Nephron progenitor cell (in vitro differentiated cells): ENCODE data around the gene USP50.
"Not testable (repeated sequence)": the region's sequence is repeated elsewhere in the genome, so short reads cannot be mapped to it uniquely, and the experiment has no call there.

Experiments used
- DNase-seq: peaks from one replicate; pipeline ENCODE4 v3.0.0; 2021
- H3K27ac Mint-ChIP-seq: 2 replicates; pipeline ENCODE4 v1.8.0; 2021; ENCODE audit warnings: mild to moderate bottlenecking, moderate library complexity, mixed read lengths
- H3K27me3 Mint-ChIP-seq: 2 replicates; pipeline ENCODE4 v1.8.0; 2021; ENCODE audit warnings: mild to moderate bottlenecking, low read depth, mixed read lengths; ENCODE audit not compliant: poor library complexity
- H3K36me3 Mint-ChIP-seq: 2 replicates; pipeline ENCODE4 v1.8.0; 2021; ENCODE audit warnings: low read depth, mixed read lengths
- H3K4me1 Mint-ChIP-seq: 2 replicates; pipeline ENCODE4 v1.8.0; 2021; ENCODE audit warnings: mixed read lengths
- H3K4me3 Mint-ChIP-seq: 2 replicates; pipeline ENCODE4 v1.8.0; 2021; ENCODE audit warnings: mild to moderate bottlenecking, moderate library complexity, mixed read lengths
- H3K9me3 Mint-ChIP-seq: 2 replicates; pipeline ENCODE4 v1.8.0; 2021; ENCODE audit warnings: mild to moderate bottlenecking, moderate library complexity, mixed read lengths
- TF ChIP-seq, protein P1 (sequence below): fragments of 200-600 bp; sonication (generic); IDR thresholded peaks from 2 replicates; pipeline ENCODE4 v1.5.0; 2021; ENCODE audit warnings: antibody characterized with exemption

The USP50 gene

DNA sequence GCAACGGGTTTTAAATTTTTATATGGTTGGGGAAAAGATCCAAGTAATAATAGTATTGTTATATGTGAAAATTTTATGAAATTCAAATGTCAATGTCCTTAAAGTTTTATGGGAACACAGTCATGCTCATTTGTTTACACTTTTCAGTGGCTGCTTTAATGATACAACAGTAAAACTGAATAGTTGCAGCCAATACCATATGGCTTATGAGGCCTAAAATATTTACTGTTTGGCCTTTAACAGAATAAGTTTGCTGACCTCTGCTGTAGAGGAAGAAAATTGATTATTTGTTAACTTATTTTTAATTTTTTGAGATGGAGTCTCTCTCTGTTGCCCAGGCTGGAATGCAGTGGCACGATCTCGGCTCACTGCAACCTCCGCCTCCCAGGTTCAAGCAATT, 44.7 kb downstream of the USP50 start:
- H3K27me3 Mint-ChIP-seq: peaks cover 2% of the 10 kb centered on the region
- peaks cover 36% of the 10 kb centered on the region for H3K36me3 Mint-ChIP-seq
- H3K9me3 Mint-ChIP-seq: no peaks in the 10 kb centered on the region
- H3K4me3 Mint-ChIP-seq: no peak overlapping the region
- H3K27ac Mint-ChIP-seq: no peak overlapping the region
- peaks cover 19% of the 10 kb centered on the region for H3K4me1 Mint-ChIP-seq
- no peak for DNase-seq
- TF ChIP-seq, protein P1, sequence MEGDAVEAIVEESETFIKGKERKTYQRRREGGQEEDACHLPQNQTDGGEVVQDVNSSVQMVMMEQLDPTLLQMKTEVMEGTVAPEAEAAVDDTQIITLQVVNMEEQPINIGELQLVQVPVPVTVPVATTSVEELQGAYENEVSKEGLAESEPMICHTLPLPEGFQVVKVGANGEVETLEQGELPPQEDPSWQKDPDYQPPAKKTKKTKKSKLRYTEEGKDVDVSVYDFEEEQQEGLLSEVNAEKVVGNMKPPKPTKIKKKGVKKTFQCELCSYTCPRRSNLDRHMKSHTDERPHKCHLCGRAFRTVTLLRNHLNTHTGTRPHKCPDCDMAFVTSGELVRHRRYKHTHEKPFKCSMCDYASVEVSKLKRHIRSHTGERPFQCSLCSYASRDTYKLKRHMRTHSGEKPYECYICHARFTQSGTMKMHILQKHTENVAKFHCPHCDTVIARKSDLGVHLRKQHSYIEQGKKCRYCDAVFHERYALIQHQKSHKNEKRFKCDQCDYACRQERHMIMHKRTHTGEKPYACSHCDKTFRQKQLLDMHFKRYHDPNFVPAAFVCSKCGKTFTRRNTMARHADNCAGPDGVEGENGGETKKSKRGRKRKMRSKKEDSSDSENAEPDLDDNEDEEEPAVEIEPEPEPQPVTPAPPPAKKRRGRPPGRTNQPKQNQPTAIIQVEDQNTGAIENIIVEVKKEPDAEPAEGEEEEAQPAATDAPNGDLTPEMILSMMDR: no peak

DNA sequence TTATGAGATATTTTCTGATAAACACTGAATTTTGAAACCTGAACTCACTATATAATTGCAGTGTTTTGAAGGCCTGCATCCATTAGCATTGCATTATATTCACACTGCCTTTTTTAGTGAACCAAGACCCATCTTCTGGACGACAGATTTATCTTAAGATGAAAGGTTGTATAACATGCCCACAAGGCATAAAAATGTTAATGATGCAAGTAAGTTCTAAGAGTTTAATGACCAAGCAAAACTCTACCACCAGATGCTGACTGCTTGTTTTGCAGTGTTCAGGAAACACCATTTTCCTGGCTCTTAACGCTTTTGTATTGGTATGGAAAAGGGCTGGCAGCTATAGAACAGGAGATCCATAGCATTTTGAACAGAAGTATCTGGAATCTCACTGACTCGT, 46.1 kb downstream of the USP50 start:
- no peak overlapping the region for H3K27ac Mint-ChIP-seq
- H3K4me3 Mint-ChIP-seq: no peak overlapping the region
- H3K4me1 Mint-ChIP-seq: peaks cover 5% of the 10 kb centered on the region
- DNase-seq: no peak
- peaks cover 45% of the 10 kb centered on the region for H3K36me3 Mint-ChIP-seq
- H3K9me3 Mint-ChIP-seq: no peaks in the 10 kb centered on the region
- TF ChIP-seq, protein P1: no peak
- H3K27me3 Mint-ChIP-seq: peaks cover 2% of the 10 kb centered on the region

DNA sequence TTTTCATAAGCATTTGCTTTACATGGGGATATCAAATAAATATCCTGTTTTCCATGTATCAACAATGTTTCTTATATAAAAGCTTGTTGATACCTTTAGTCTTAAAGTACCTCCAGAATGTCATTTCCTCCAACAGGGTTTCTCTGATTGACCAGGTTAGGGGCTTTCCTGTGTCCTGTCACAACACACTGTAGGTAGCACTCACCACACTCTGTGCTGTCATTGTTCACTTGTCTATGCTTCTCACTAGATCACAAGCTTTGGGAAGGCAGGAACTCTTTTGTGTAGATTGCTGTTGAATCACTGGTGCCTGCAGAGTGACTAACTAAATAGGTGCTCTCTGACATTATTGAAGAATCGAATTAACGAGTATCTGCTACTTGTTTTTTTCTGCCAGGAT, 49.8 kb downstream of the USP50 start:
- no peak for DNase-seq
- Mint-ChIP-seq H3K4me1 (no peaks in the 10 kb centered on the region), H3K27ac (peak overlapping the region; percentile 64), H3K9me3 (no peaks in the 10 kb centered on the region), H3K4me3 (no peak overlapping the region), H3K36me3 (peaks cover 50% of the 10 kb centered on the region), H3K27me3 (no peaks in the 10 kb centered on the region)
- TF ChIP-seq, protein P1: no peak

DNA sequence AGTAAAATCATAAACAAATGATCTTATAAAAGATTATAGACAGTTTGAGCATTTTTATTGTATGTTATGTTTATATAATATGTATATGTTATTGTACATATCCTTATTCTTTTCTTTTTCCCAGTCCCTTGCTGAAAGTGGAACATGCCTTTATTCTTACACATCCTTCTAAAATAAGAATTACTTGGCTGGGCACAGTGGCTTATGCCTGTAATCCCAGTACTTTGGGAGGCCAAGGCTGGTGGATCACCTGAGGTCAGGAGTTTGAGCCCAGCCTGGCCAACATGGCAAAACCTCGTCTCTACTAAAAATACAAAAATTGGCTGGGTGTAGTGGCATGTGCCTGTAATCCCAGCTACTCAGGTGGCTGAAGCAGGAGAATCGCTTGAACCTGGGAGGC, 51.9 kb downstream of the USP50 start:
- not testable (repeated sequence) for H3K27me3 Mint-ChIP-seq, H3K4me3 Mint-ChIP-seq, DNase-seq, H3K27ac Mint-ChIP-seq, H3K9me3 Mint-ChIP-seq, H3K4me1 Mint-ChIP-seq
- H3K36me3 Mint-ChIP-seq: peaks cover 51% of the 10 kb centered on the region

DNA sequence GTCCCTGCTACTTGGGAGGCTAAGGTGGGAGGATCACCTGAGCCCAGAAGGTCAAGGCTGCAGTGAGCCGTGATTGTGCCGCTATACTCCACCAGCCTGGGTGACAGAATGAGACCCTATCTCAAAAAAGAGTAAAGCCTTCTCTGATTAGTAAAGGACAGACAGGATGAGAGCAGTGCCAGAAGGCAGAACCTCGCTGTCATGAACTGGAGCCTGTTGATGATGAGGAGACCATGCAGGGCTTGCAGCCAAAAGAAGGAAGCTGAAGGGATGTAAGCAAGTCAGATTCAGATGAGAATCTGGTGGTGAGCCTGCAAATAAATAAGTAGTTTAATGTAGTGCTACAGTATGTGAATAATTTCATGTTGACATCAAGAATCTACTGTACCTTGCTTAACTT, 52.8 kb downstream of the USP50 start:
- Mint-ChIP-seq H3K4me3 (no peak overlapping the region), H3K27me3 (no peaks in the 10 kb centered on the region), H3K27ac (no peak overlapping the region), H3K9me3 (no peaks in the 10 kb centered on the region), H3K36me3 (peaks cover 48% of the 10 kb centered on the region), H3K4me1 (no peaks in the 10 kb centered on the region)
- TF ChIP-seq, protein P1: no peak
- DNase-seq: no peak

DNA sequence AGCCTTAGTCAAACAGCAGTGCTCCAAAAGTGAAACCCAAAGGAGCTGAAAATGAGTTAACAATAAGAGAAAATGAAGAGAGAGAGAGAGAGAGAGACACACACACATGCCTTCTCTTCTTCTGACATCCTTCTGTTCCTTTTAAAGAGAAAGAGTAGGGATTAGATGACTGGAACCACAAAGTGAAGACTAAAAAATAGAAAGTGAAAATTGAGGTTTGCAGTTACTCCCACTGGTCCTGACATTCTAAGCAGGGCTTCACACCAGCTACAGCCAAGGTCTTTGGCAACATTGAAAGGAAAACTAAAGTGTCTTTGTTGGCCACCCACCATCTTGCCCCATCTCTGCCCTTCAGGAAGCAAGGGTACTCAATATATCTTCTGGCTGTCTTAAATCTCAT, 59.2 kb downstream of the USP50 start:
- Mint-ChIP-seq H3K27ac (peak overlapping the region; percentile 5), H3K9me3 (no peaks in the 10 kb centered on the region), H3K36me3 (peaks cover 63% of the 10 kb centered on the region)

More for the DNA sequence above, 59.2 kb downstream of the USP50 start:
- H3K27me3 Mint-ChIP-seq: no peaks in the 10 kb centered on the region
- no peaks in the 10 kb centered on the region for H3K4me1 Mint-ChIP-seq
- TF ChIP-seq, protein P1: no peak
- no peak for DNase-seq
- H3K4me3 Mint-ChIP-seq: no peak overlapping the region
